ENCODE results near the gene KLHL29.

- TF ChIP-seq CTCF (conservative IDR thresholded peaks at IDR 0.05; ENCODE audit: low read length): no peak
- no peak for TF ChIP-seq EZH2phosphoT487 (IDR thresholded peaks at IDR 0.05; ENCODE audit: borderline replicate concordance)
Observed at GRCh38 chr2:23412556-23413155, 27.7 kb downstream of the KLHL29 start.

All from Loucy (cell line).